GM12865 (cell line): ENCODE measurements around the gene NET1.
"Not testable (repeated sequence)": the region's sequence is repeated elsewhere in the genome, so short reads cannot be mapped to it uniquely, and the experiment has no call there.

ENCODE experiments used
- DNase-seq: peaks from one replicate; pipeline ENCODE4 v3.0.0; 2010; ENCODE audit warnings: low read depth
- H3K4me3 ChIP-seq: 2 replicates; pipeline ENCODE4 v1.5.1; 2011; ENCODE audit warnings: mild to moderate bottlenecking, low read depth, low read length, control low read depth
- CTCF ChIP-seq: IDR thresholded peaks from 2 replicates; pipeline ENCODE4 v1.5.1; 2011; ENCODE audit warnings: low read length, control low read depth, low read depth, inconsistent platforms; ENCODE audit not compliant: insufficient read depth; ENCODE audit errors: missing control alignments

NET1 gene

GRCh38 chr10:5469353-5470061 is 57.1 kb downstream of the NET1 start:
- H3K4me3 ChIP-seq, result no peak overlapping the region
- no peak for DNase-seq
- TF ChIP-seq CTCF, result no peak

- no peak overlapping the region for H3K4me3 ChIP-seq
- TF ChIP-seq CTCF, result no peak
- DNase-seq, result no peak
Measured at GRCh38 chr10:5470062-5470751, 57.9 kb downstream of the NET1 start.

- not testable (repeated sequence) for H3K4me3 ChIP-seq, DNase-seq
Measured at GRCh38 chr10:5474642-5475041, 62.3 kb downstream of the NET1 start.

- DNase-seq, H3K4me3 ChIP-seq: not testable (repeated sequence)
Measured at GRCh38 chr10:5475088-5475487, 62.7 kb downstream of the NET1 start.

- not testable (repeated sequence) for H3K4me3 ChIP-seq, DNase-seq
Measured at GRCh38 chr10:5475974-5476807, 63.8 kb downstream of the NET1 start.

- no peak overlapping the region for H3K4me3 ChIP-seq
- DNase-seq, result no peak
- TF ChIP-seq CTCF, result no peak
Measured at GRCh38 chr10:5476918-5477525, 64.7 kb downstream of the NET1 start.

- no peak for DNase-seq
- H3K4me3 ChIP-seq, result no peak overlapping the region
- no peak for TF ChIP-seq CTCF
Measured at GRCh38 chr10:5477948-5478693, 65.8 kb downstream of the NET1 start.

- DNase-seq, result no peak
- no peak overlapping the region for H3K4me3 ChIP-seq
- TF ChIP-seq CTCF, result no peak
Measured at GRCh38 chr10:5478694-5479305, 66.4 kb downstream of the NET1 start.
